H1 (cell line): ENCODE data around the gene NLRX1. TPM values are rescaled to one million over a fixed set of nuclear protein-coding genes. Genes with fewer than 3 reads are reported as not detected.

ENCODE experiments used
- CTCF ChIA-PET: fragments of 300-600 bp; sonication (Branson Sonifier 250); formaldehyde crosslinking; loops from one replicate; lab custom pipeline; 2021; ENCODE audit not compliant: partially characterized antibody; lab: Charles Lee
- POLR2A ChIA-PET: fragments of 300-600 bp; sonication (Branson Sonifier 250); formaldehyde crosslinking; loops from one replicate; lab custom pipeline; 2021; ENCODE audit warnings: inconsistent platforms; ENCODE audit not compliant: partially characterized antibody; lab: Charles Lee
- DNase-seq, 2 experiments: peaks; one replicate each; pipeline versions ENCODE4 v3.0.0 to v3.0.0-alpha.2; 2010 to 2022; ENCODE audit warnings: low spot score in 2 of 2, low read depth in 1 of 2, mixed read lengths in 1 of 2
- FAIRE-seq: peaks from 2 replicates; lab custom pipeline; 2011; peaks lifted over from hg19 to GRCh38; lab: Jason Lieb, UNC
- H2AFZ ChIP-seq: 2 replicates; pipeline ENCODE4 v1.8.1; 2012; ENCODE audit warnings: low read length, inconsistent platforms
- H2AK5ac ChIP-seq: 2 replicates; pipeline ENCODE4 v1.6.1; 2013; ENCODE audit warnings: low read depth, low read length
- H2BK120ac ChIP-seq: replicated peaks from 2 replicates; pipeline ENCODE3; 2013; ENCODE audit warnings: low read depth, low read length, inconsistent platforms
- H2BK12ac ChIP-seq: 2 replicates; pipeline ENCODE4 v1.6.1; 2013; ENCODE audit warnings: low read depth, low read length
- H2BK15ac ChIP-seq: 2 replicates; pipeline ENCODE4 v1.6.1; 2013; ENCODE audit warnings: low read length
- H2BK20ac ChIP-seq: 2 replicates; pipeline ENCODE4 v1.6.1; 2013; ENCODE audit warnings: low read length
- H2BK5ac ChIP-seq: 2 replicates; pipeline ENCODE4 v1.6.1; 2013; ENCODE audit warnings: low read depth, low read length
- H3K14ac ChIP-seq: 2 replicates; pipeline ENCODE4 v1.6.1; 2013; ENCODE audit warnings: inconsistent platforms; ENCODE audit not compliant: insufficient read length
- H3K18ac ChIP-seq: 2 replicates; pipeline ENCODE4 v1.6.1; 2013; ENCODE audit warnings: low read length; ENCODE audit errors: extremely low read depth
- H3K23ac ChIP-seq: 2 replicates; pipeline ENCODE4 v1.6.1; 2013; ENCODE audit warnings: inconsistent platforms; ENCODE audit not compliant: insufficient read length
- H3K23me2 ChIP-seq: 2 replicates; pipeline ENCODE4 v1.6.1; 2013; ENCODE audit warnings: low read depth, low read length
- H3K27ac ChIP-seq: 2 replicates; pipeline ENCODE4 v1.6.1; 2011; ENCODE audit warnings: low read depth, low read length, inconsistent platforms
- H3K27me3 ChIP-seq, 4 experiments: replicated peaks in 1 of 4; 1 replicate in 1 of 4; 2 replicates in 3 of 4; pipeline versions ENCODE4 v1.6.1 to v1.8.1; 2011 to 2013; ENCODE audit warnings: low read length in 3 of 4, mild to moderate bottlenecking in 3 of 4, inconsistent platforms in 2 of 4, mixed read lengths in 2 of 4, moderate library complexity in 1 of 4; ENCODE audit not compliant: control insufficient read depth in 3 of 4, insufficient read depth in 3 of 4; ENCODE audit errors: extremely low read depth in 1 of 4
- H3K36me3 ChIP-seq, 4 experiments: 2 replicates each; pipeline versions ENCODE4 v1.6.1 to v1.8.1; 2011 to 2013; ENCODE audit warnings: mild to moderate bottlenecking in 4 of 4, low read length in 3 of 4, moderate library complexity in 2 of 4, control low read depth in 1 of 4, inconsistent platforms in 1 of 4; ENCODE audit not compliant: insufficient read depth in 4 of 4, control insufficient read depth in 2 of 4
- H3K4ac ChIP-seq: replicated peaks from 2 replicates; pipeline ENCODE3; 2013; ENCODE audit warnings: low read length, low read depth, mixed read lengths, inconsistent platforms; ENCODE audit not compliant: insufficient read length
- H3K4me1 ChIP-seq, 4 experiments: replicated peaks in 1 of 4; 1 replicate in 1 of 4; 2 replicates in 3 of 4; pipeline versions ENCODE4 v1.6.1 to v1.8.1; 2011 to 2013; ENCODE audit warnings: low read length in 3 of 4, inconsistent platforms in 2 of 4, mixed read lengths in 1 of 4; ENCODE audit not compliant: insufficient read depth in 4 of 4, control insufficient read depth in 3 of 4
- H3K4me2 ChIP-seq, 2 experiments: 2 replicates each; pipeline versions ENCODE4 v1.6.1 to v1.8.1; 2011 to 2013; ENCODE audit warnings: low read depth in 2 of 2, low read length in 2 of 2, control low read depth in 1 of 2, inconsistent platforms in 1 of 2, mild to moderate bottlenecking in 1 of 2; ENCODE audit not compliant: insufficient read depth in 1 of 2
- H3K4me3 ChIP-seq, 4 experiments: fragments of 200-600, 300-600 bp in 1 of 4; sonication (generic), shearing (Covaris generic), sonication (Bioruptor Twin) in 1 of 4; 2 replicates each; pipeline versions ENCODE4 v1.5.1 to v1.8.1; 2011 to 2016; ENCODE audit warnings: low read length in 4 of 4, low read depth in 3 of 4, control low read depth in 2 of 4, inconsistent platforms in 2 of 4, mild to moderate bottlenecking in 2 of 4, mixed read lengths in 1 of 4, moderate library complexity in 1 of 4; ENCODE audit not compliant: insufficient read depth in 2 of 4; ENCODE audit errors: extremely low read depth in 1 of 4
- H3K56ac ChIP-seq: replicated peaks from 2 replicates; pipeline ENCODE3; 2013; ENCODE audit warnings: low read depth, mild to moderate bottlenecking, mixed read lengths, low read length, inconsistent platforms; ENCODE audit not compliant: insufficient read length
- H3K79me1 ChIP-seq: 2 replicates; pipeline ENCODE4 v1.6.1; 2013; ENCODE audit warnings: low read depth, low read length, control low read depth
- H3K79me2 ChIP-seq, 2 experiments: 2 replicates each; pipeline versions ENCODE4 v1.6.1 to v1.8.1; 2012 to 2013; ENCODE audit warnings: low read length in 2 of 2, mild to moderate bottlenecking in 2 of 2, inconsistent platforms in 1 of 2; ENCODE audit not compliant: insufficient read depth in 2 of 2, control insufficient read depth in 1 of 2
- H3K9ac ChIP-seq, 4 experiments: replicated peaks in 1 of 4; 1 replicate in 1 of 4; 2 replicates in 3 of 4; pipeline versions ENCODE4 v1.6.1 to v1.8.1; 2011 to 2013; ENCODE audit warnings: low read depth in 3 of 4, low read length in 3 of 4, control low read depth in 2 of 4, mild to moderate bottlenecking in 2 of 4, moderate library complexity in 2 of 4, inconsistent platforms in 1 of 4; ENCODE audit errors: extremely low read depth in 1 of 4
- H3K9me3 ChIP-seq, 2 experiments: 2 replicates each; pipeline versions ENCODE4 v1.6.1 to v1.8.1; 2012 to 2013; ENCODE audit warnings: mild to moderate bottlenecking in 2 of 2, moderate library complexity in 2 of 2, control low read depth in 1 of 2, inconsistent platforms in 1 of 2, low read depth in 1 of 2, low read length in 1 of 2, mixed read lengths in 1 of 2; ENCODE audit not compliant: insufficient read depth in 2 of 2
- H4K20me1 ChIP-seq, 2 experiments: replicated peaks in 1 of 2; 2 replicates each; pipeline versions ENCODE3 to v1.8.1; 2011 to 2013; ENCODE audit warnings: inconsistent platforms in 2 of 2, low read length in 2 of 2, mild to moderate bottlenecking in 1 of 2; ENCODE audit not compliant: insufficient read depth in 2 of 2, control insufficient read depth in 1 of 2
- H4K5ac ChIP-seq: 2 replicates; pipeline ENCODE4 v1.6.1; 2013; ENCODE audit warnings: low read length, low read depth, mixed read lengths, inconsistent platforms; ENCODE audit not compliant: insufficient read length
- H4K8ac ChIP-seq: 2 replicates; pipeline ENCODE4 v1.8.0; 2013; ENCODE audit warnings: mild to moderate bottlenecking, moderate library complexity, low read length, inconsistent platforms; ENCODE audit not compliant: insufficient read depth; ENCODE audit errors: extremely low read depth
- H4K91ac ChIP-seq: replicated peaks from 2 replicates; pipeline ENCODE3; 2013; ENCODE audit warnings: low read length, mixed read lengths, inconsistent platforms; ENCODE audit not compliant: insufficient read length
- CBX8 ChIP-seq: fragments of 300-800, 300-1000 bp; sonication (generic); IDR thresholded peaks from 2 replicates; pipeline ENCODE4 v1.7.1; 2016; ENCODE audit warnings: low read depth, low read length, borderline replicate concordance
- EGR1 ChIP-seq: IDR thresholded peaks from 2 replicates; pipeline ENCODE4 v1.6.1; 2011; ENCODE audit warnings: low read depth, low read length, borderline replicate concordance
- GABPA ChIP-seq: IDR thresholded peaks from 2 replicates; pipeline ENCODE4 v1.6.1; 2011; ENCODE audit warnings: mild to moderate bottlenecking, low read length, moderate library complexity, borderline replicate concordance; ENCODE audit not compliant: insufficient read depth
- GTF2F1 ChIP-seq: IDR thresholded peaks from 2 replicates; pipeline ENCODE4 v1.6.1; 2012; ENCODE audit warnings: low read depth, low read length, improper control_type of control experiment, borderline replicate concordance
- JUND ChIP-seq: IDR thresholded peaks from 2 replicates; pipeline ENCODE4 v1.6.1; 2011; ENCODE audit warnings: mild to moderate bottlenecking, improper control_type of control experiment, low read length
- POU5F1 ChIP-seq: IDR thresholded peaks from 2 replicates; pipeline ENCODE4 v1.6.1; 2011; ENCODE audit warnings: low read depth, mild to moderate bottlenecking, low read length, moderate library complexity
- RAD21 ChIP-seq, 2 experiments: IDR thresholded peaks in 1 of 2; conservative IDR thresholded peaks in 1 of 2; 2 replicates each; pipeline ENCODE4 v1.6.1; 2011; ENCODE audit warnings: low read depth in 2 of 2, low read length in 2 of 2, improper control_type of control experiment in 1 of 2, inconsistent platforms in 1 of 2, mild to moderate bottlenecking in 1 of 2, moderate library complexity in 1 of 2
- RBBP5 ChIP-seq: IDR thresholded peaks from 2 replicates; pipeline ENCODE4 v1.7.1; 2012; ENCODE audit warnings: low read depth, mild to moderate bottlenecking, inconsistent platforms, low read length, moderate library complexity, borderline replicate concordance
- SP4 ChIP-seq: IDR thresholded peaks from 2 replicates; pipeline ENCODE4 v1.6.1; 2012; ENCODE audit warnings: low read length, inconsistent platforms
- SRF ChIP-seq: IDR thresholded peaks from 2 replicates; pipeline ENCODE4 v1.6.1; 2011; ENCODE audit warnings: mild to moderate bottlenecking, low read depth, low read length, moderate library complexity
- TBP ChIP-seq: IDR thresholded peaks from 2 replicates; pipeline ENCODE4 v1.6.1; 2011; ENCODE audit warnings: low read depth, low read length, improper control_type of control experiment
- TEAD4 ChIP-seq: IDR thresholded peaks from 2 replicates; pipeline ENCODE4 v1.6.1; 2012; ENCODE audit warnings: low read depth, low read length, inconsistent platforms, mixed read lengths
- WGBS, 2 experiments: shearing (Covaris generic) in 1 of 2; methylation state at CpG; one replicate each; pipeline versions ENCODE4 v1.1.6 to v1.1.7; 2013 to 2015; ENCODE audit warnings: low lambda C conversion rate in 2 of 2, mixed read lengths in 2 of 2, inconsistent platforms in 1 of 2, low coverage in 1 of 2, missing lambda C conversion rate in 1 of 2; ENCODE audit not compliant: insufficient replicate concordance in 2 of 2, insufficient coverage in 1 of 2, insufficient read length in 1 of 2; ENCODE audit errors: extremely low coverage in 1 of 2, missing lambda C conversion rate in 1 of 2; 5-methylcytosine and 5-hydroxymethylcytosine counted together
- polyA plus RNA-seq, 7 experiments: library from polyadenylated mRNA; depleted of rRNA in 3 of 7; stranded (reverse) in 5 of 7; unstranded in 2 of 7; fragments of >200 nt in 5 of 7; fragments of 200-250 nt in 2 of 7; gene quantifications; 1 replicate in 5 of 7; 2 replicates in 1 of 7; 4 replicates in 1 of 7; pipeline versions ENCODE4 v1.2.1 to v1.2.3, GENCODE V29; 2011 to 2013; ENCODE audit warnings: missing spikeins in 2 of 7, mixed read lengths in 2 of 7
- total RNA-seq: library from RNA; stranded (reverse); fragmentation: NEBNext Ultra II Directional; extraction: Animal tissue kit (Norgen Biotek cat#: 25700); gene quantifications from 2 replicates; pipeline ENCODE4 v1.2.1, GENCODE V29; 2021

Gene NLRX1
- total and polyA plus RNA-seq, 2 of the 8 experiments (the other 6 are each of a cell fraction or from before 2014, with no cell fraction given), result 13.2 to 18.6 TPM

DNA sequence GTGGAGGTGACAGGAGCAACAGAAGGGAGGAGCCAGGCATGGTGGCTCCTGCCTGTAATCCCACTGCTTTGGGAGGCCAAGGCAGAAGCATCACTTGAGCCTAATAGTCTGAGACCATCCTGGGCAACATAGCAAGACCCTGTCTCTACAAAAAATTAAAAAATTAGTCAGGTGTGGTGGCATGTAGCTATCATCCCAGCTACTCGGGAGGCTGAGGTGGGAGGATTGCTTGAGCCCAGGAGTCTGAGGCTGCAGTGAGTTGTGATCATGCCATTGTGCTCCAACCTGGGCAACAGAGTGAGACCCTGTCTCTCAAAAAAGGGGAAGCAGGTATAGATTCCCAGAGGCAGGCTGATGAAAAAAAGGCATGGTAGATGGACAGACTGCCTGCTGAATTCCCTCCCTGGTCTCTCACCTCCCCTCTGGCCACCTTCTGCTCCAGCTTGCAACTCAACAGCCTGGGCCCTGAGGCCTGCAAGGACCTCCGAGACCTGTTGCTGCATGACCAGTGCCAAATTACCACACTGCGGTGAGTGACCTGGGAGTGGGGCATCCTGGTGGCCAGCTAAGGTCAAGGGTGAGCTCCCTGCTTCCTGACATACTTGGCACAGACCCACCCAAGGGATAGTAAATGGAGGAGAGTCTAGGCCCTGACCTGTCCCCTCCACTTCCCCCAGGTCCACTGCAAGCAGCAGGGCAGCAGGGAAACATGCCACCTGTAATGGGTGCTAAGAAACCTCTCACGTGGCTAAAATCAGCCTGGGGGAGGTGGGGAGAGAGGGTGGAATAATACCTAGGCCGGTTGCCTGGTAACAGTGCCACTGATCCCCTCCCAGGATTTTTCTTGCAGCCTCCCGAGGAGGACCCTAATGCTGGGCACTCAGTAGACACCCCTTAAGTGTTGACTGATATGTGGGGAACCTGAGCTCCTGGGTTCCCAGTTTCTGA lies 12.5 kb downstream of the NLRX1 start:
- Histone ChIP-seq H2BK15ac (no peak overlapping the region), H3K14ac (no peak overlapping the region), H3K4ac (no peak overlapping the region), H3K4me1 (no peaks in the 10 kb centered on the region; a peak in 1 of 7 replicates), H2BK120ac (no peak overlapping the region), H3K4me2 (no peak overlapping the region), H2BK5ac (no peak overlapping the region), H4K20me1 (peaks cover 0 to 6% of the 10 kb centered on the region in 2 experiments), H3K9ac (no peak overlapping the region), H4K91ac (no peak overlapping the region), H2BK20ac (no peak overlapping the region), H4K5ac (no peak overlapping the region), H3K9me3 (no peaks in the 10 kb centered on the region), H3K27ac (no peak overlapping the region), H3K23ac (no peak overlapping the region), H4K8ac (no peak overlapping the region), H3K18ac (no peak overlapping the region), H2AK5ac (no peak overlapping the region), H3K27me3 (no peaks in the 10 kb centered on the region), H2AFZ (no peak overlapping the region), H3K36me3 (peaks cover 0 to 3% (median 0%) of the 10 kb centered on the region in 4 experiments; a peak in 1 of 8 replicates), H3K79me2 (no peaks in the 10 kb centered on the region), H2BK12ac (no peak overlapping the region), H3K56ac (no peak overlapping the region), H3K79me1 (no peaks in the 10 kb centered on the region), H3K23me2 (no peaks in the 10 kb centered on the region), H3K4me3 (no peak overlapping the region)
- POLR2A ChIA-PET, result interaction anchor here (0.6 to 2.8 kb wide), 8 partner anchors 8 to 86 kb away, joined by 3 to 11 read pairs (median 4); partner anchors contain the start of gene NLRX1
- no peak for DNase-seq
- CTCF ChIA-PET, result interaction anchor here (1.1 to 24.3 kb wide), 6 partner anchors 12 to 142 kb away, joined by 3 to 389 read pairs (median 6); partner anchors contain the start of gene ABCG4
- 85% methylated on average over 6 of the region's 6 CpGs; no CpG with 5 or more reads in 1 of the 2 experiments for WGBS, 2 experiments
- no peak for FAIRE-seq
- TF ChIP-seq CBX8, result no peak
- no peak for TF ChIP-seq SP4
- TF ChIP-seq RBBP5, result no peak
- no peak for TF ChIP-seq EGR1
- no peak for TF ChIP-seq TEAD4
- no peak for TF ChIP-seq TBP
- TF ChIP-seq GABPA, result no peak
- no peak for TF ChIP-seq JUND
- no peak for TF ChIP-seq GTF2F1
- no peak for TF ChIP-seq RAD21 (IDR thresholded peaks at IDR 0.05 in 1 of 2, conservative IDR thresholded peaks at IDR 0.05 in 1 of 2; ENCODE audit: low read depth in 2 of 2, low read length in 2 of 2)
- no peak for TF ChIP-seq POU5F1
- no peak for TF ChIP-seq SRF
